Activated CD4-positive, alpha-beta T cell treated with anti-CD3 and anti-CD28 coated beads, Interleukin-2, Interleukin-4, amounts not matched to agents 100 ng/mL and 50 ng/mL, durations not matched to agents 16 hours and 8 hours (primary cell): ENCODE measurements around the gene SPOPL.
"Not testable (repeated sequence)": the region's sequence is repeated elsewhere in the genome, so short reads cannot be mapped to it uniquely, and the experiment has no call there.

ENCODE experiments used
- DNase-seq: peaks from one replicate; pipeline ENCODE4 v3.0.0-alpha.2; 2020; ENCODE audit warnings: low spot score

Gene SPOPL

DNA sequence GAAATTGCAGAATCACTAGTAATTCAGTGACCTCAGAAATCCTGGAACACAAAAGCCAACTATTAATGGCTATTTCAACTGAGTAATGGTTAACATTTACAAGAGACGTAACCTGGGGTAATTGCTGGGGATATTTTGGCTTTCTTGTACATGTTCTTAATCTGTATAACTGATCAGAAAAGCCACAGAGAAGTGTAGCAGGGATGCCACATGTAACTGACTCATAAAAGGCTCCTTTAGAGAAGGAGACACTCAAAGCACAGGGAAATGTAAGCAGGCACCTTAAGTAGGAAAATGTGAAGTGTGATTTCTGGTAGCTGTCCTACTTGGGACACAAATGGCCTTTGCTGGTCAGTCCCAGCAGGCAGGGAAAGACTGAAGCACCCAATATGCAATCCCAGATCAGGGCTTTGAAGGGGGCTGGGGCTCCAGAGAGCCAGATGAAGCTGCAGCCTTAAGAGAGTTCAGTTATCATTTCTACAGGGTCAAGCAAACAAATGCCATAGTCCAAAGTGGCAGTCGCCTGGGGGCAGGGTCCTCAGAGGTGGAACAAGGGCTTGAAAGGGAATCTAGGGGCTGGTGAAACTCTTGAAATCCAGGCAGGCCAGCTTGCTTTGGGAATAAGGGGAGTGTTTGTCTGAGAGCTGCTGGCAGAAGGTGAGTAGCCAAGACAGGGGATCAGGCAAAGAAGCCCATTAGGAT lies 7.2 kb upstream of the SPOPL start:
- DNase-seq, result no peak

DNA sequence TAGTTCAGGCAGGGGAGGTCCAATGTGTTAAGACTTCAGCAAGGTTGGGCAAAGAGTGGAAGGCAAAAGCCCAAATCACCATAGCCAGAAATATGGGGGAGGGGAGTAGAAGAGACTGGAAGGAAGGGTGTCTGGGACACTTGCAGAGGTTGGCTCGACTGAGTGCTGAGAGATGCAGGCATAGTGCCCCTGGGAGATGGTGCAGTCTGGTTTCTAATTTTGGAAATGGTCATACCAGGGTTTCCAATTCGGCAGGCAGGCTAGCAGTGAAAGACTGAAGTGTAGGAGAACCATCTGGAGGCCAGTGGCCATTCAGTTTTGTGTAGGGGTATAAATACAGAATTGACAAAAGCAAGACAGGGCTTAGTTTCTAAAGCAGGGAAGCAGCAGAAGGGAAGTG lies 6.2 kb upstream of the SPOPL start:
- no peak for DNase-seq

DNA sequence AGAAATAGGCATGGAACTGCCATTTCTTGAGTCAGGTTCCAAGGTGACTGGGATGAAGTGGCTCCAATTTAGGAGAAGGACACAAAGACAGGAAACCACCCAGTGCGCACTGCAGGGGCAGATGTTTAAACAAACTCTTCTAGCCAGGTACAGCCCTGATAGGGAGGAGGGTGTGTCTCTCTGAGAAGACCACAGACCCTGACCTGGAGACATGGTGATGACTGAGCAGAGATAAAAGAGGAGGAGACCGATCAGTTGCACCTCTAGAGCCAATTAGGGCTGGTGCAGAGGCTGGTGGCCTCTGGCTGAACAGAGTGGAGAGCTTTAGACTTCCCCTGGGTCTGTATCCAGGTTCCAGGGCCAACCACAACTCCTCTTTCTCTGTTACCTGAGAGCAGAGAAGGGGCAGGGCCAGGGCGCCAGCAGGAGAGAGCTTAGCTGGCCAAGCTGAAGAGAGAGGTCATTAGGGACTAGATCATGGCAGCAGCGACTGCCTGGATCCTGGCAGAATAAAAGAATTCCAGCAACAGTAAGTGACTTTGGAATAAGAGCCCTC lies 5.4 kb upstream of the SPOPL start:
- no peak for DNase-seq

DNA sequence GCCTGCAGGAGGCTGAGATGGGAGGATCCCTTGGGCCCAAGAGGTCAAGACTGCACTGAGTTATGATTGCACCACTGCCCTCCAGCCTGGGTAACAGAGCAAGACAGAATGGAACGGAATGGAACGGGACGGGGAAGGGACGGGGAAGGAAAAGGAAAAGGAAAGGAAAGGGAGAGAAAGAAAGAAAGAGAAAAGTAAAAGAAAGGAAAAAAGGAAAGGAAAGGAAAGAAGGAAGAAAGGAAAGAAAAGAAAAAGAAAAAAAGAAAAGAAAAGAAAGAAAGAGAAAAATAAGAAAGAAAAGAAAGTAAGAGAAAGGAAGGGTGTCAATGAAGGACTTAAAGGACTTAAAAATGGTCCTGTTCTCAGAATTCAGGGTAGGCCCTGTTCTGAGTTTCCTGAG lies 4.3 kb upstream of the SPOPL start:
- DNase-seq, result no peak

DNA sequence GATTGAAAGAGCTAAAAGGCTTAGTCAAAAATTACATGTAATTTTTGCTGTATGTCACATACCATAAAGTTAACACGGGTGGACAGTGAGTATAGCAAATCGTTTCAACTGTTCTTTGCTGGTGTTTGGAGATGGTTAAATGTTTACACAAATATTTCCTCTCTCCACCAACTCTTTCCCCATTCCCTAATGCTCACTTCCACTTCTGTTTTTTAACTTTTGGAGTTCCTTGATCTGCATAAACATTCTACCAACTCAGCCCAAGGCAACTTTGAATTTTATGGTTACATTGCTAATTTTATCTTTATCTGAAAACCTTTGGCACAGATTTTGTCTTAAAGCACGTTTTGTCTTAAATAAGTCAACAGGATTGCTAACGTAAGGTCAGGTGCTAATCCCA lies 1.9 kb upstream of the SPOPL start:
- no peak for DNase-seq

DNA sequence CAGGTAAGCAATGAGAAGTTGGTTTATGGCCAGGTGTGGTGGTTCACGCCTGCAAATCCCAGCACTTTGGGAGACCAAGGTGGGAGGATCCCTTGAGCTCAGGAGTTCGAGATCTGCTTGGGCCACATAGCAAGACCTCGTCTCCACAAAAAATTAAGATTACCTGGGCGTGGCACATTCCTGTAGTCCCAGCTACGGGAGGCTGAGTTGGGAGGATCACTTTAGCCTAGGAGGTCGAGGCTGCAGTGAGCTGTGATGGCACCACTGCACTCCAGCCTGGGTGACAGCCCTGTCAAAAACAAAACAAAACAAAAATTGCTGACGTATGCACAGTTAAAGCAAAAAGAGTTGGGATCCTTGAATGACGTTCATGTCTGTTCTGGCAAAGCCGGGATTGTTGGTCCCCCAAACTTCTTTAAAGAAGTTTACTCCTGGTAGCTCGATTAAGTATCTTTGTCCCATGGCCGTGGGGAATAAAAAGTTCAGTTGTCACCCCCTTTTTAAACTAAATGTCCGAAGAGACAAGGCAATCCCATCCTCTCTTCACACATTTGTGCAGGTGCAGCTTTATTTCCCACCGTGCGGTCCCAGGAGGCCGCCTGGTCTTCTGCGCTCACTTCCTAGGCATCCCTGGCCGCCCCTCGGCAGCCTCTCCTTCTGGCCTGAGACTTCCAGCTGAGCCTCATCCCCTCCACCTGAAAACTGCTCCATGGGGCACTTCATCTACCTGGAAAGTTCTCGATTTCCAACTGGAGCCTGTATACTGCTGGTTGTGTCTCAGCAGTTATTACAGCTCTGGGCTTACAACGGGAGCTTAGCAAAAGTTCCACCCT lies 762 bp upstream of the SPOPL start:
- DNase-seq, result no peak

DNA sequence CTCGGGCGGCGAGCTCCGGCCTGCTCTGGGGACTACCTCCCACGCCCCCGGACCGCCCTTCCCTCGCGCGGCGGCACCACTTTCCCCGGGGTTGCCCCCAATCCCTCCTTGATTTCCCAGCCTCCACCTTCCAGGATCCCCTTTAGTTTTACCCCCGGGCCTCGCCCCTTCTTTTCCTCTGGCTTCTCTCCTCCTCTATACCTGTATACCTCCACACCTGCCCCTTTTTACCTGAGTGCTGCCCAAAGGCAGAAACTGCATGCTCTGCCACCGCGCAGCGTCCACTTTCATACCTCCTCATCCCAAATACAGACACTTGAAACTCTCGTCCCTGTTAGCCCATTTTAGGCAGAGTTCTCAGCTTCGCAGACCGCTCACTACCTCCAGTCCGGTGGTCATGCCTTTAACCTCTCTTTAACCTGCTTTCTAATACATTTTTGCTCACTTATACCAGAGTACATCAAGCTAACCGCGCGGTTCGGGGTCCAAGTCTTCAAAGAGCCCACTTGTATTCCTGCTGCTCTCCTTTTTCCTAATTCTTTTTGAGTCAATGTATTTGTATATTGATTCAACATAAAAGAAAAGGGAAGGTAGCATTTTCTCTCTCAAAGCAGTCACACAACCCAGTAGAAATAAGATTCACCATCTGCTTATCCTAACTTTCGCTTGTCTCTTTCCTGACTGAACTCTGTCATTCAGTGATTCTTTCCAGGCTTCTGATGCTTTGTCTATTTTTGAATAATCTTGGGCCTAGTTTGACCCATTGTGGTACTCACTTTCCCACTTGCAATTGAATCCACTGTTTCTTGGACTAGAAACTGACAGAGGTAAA lies 901 bp downstream of the SPOPL start:
- DNase-seq, result no peak

DNA sequence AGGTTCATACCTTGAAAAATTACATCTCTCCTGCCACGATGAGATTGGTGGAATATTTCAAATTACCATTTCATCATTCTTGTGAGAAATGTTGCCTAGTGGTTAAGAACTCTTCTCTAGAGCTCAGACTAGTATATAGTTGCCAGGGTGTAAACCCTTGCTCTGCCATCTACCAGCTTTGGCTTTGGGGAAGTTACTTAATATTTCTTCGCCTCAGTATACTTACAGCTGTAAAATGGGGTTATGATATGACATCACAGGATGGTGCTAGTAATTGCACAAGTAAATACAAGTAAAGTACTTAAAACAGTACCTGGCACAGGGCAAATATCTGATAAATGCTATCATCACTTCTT lies 1.5 kb downstream of the SPOPL start:
- DNase-seq, result peak; percentile 75

DNA sequence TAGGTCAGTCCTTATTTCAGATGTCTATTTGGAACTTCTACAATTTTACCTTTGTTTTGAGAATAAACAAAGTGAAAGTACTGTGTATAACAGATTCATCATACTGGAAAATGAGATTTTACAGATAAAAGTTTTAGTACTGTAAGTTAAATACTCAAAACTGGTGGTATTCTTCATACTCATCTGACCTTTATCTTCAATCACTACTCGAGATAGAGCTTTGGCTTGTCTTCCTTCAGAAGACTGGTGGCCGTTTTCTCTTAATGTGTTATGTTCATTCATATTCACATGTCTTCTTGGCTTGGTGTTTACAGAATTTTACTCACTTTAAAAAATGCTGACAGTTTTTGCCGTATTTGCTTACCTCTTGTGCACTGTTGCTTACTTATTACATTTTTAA lies 2.1 kb downstream of the SPOPL start:
- peak; percentile 25 for DNase-seq

DNA sequence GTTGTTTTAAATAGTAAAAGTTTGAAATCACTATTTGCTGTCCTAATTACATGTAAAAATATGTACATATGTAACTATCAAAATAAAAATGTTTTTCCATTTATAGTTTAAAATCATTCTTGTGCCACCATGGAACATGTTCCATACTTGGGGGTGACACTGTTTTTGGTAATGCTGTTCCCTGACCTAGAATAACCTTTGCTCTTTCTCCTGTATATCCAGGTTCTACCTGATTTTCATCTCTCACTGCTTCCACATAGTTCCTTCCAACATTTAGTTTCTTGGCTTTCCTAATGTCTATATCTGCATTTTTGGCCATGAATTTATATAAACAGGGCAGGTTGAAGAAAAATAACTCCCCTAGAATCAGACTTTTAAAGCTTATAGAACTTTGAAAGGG lies 2.5 kb downstream of the SPOPL start:
- no peak for DNase-seq

DNA sequence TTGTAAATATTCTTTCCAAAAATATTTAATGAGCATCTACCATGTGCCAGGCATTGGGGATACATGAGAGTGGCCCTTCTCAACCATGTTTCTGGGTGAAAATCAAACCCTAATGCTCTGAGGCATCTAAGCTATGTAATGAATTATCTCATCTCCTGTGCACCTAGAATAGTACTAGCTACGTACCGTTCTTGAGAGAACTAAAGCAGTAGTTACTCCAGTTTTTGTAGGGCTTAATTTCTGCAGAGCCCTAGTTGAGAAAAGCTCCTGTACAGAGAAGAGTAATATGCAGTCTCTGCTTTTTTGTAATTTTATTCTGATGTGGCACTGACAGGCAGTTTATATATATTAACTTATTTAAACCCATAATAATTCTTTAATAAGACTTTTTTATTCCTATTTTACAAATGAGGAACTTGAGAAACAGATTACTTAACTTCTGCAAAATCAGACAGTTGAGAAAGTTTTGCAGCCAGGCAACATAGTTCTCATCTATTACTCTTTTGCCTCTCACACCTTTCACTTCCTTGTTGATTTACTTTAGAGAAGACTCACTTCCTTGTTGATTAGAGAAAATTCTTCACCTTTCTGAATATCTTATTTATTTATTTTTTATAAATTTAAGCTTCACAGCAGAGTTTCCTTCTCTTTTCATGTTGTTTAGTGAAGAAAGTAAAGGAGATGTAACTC lies 3.1 kb downstream of the SPOPL start:
- DNase-seq, result no peak

DNA sequence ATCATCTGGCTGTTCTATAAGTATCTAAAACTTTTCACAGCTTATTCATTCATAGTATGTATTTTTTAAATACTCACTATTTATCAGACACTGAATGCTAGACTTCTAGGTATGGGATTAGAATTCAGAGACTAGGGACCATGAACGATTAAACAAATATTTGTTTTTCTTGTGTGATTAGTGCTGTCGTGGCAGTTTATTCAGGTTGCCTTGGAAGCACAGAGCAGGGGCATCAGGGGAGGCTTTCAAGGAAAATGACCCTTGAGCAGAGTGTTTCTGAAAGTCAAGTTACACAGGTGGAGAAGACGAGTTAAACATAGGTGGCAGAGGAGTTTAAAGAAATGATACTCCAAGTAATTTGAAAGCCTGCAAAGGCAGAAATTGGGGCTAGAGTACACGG lies 5.7 kb downstream of the SPOPL start:
- DNase-seq, result no peak

DNA sequence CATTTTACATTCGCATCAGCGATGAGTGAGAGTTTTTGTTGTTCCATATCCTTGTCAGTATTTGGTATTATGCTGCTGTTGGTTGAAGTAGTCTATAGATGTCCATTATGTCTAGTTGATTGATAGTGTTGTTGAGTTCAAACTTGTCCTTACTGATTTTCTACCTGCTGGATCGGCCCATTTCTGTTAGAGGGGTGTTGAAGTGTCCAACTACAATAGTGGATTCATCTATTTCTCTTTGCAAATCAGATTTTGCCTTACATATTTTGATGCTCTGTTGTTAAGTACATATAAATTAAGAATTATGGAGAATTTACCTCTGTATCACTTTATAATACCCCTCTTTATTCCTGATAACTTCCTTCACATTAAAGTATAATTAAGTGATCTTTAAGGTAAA lies 8.7 kb downstream of the SPOPL start:
- DNase-seq, result no peak

DNA sequence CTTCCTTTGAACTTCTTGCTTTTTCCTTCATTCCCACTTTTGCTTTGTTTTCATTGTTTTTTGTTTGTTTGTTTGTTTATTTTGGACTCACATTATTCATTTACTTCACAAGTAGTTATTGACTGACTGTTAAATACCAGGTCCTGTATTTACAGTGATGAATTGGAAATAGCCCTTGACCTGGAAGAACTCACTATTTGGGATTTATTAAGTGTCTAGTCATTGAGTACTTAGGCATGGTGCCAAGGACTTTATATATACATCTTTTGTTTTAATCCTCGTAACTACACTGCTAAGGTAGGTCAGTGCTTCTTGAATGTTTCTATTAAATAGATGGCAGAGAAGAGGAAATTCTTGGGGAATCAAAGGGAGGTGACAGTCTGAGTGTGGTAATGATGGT lies 11.1 kb downstream of the SPOPL start:
- no peak for DNase-seq

DNA sequence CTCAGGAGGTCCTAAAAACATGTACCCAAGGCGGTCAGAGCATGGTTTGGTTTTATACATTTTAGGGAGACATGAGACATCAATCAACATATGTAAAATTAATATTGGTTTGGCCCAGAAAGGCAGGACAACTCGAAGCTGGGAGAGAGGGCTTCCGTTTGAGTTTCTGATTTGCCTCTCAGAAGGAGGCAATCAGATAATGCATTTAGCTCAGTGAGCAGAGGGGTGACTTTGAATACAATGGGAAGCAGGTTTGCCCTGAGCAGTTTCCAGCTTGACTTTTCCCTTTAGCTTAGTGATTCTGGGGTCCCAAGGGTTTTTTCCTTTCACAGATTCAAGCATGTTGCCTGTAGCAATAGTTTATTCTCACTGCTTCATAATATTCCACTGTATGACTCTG lies 12.6 kb downstream of the SPOPL start:
- DNase-seq, result no peak

DNA sequence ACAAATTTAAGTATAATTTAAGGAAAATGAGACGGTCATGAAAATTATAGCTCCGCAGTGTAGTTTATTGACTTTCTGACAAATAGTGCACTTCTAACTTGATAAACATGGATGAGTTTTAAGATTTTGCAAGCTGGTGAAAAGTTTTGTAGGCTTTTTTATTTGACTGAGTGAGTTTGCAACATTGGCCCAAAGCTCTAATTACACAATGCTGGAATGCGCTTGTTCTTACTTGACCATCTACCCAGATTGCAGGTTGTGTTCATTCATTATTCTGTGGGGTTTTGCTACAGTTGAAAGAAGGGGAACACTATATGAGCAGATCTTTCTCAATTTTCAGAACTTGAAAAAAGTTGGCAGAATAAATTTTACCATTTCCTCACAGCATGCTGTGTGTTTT lies 13.5 kb downstream of the SPOPL start:
- no peak for DNase-seq

DNA sequence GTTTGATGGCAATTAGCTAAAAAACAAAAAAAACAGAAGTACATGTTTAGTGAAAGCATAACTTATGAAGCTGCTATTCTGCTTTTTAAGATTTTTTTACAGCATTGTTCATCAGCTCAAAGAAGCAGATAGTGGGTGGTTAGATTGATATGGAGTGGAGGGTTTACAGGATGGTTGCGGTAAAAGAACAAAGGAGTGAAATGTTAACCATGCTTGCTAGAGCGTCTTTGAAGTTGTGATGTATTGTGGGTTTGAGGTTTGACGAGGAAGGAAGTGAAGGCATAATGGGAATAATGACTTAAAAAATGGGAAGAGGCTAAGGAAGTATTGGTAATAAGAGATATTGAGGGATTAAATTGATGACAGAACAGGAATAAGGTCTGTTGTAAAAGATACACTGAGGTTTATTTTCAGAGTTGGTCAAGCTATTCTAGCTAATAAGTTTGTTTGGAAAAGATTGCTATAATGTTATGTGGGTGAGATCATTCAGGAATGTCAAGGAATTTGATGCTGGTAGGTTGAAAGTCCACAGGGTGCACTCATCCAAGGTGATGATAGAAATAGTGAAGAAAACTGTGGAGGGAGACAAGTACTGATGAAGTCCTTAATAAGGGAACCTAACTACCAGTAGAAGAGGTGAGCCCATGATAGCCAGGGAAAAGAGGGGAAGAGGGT lies 14.6 kb downstream of the SPOPL start:
- no peak for DNase-seq

DNA sequence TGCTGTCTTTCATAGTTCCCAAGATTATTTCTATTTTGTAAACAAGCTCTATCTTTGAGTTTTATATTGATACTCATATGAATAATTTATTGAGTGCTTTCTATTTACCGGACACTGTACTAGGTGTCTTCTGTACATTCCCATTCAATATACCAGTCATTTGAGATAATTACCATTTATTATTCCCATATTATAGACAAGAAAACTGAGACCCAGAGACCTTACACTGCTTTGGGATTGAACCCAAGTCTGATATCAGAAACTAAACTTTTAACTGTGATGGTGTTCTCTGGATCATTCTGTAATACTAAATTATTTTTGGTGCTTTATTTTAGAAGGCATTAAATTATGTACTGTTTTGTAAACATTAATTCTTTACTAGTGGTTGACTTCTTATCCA lies 17.3 kb downstream of the SPOPL start:
- DNase-seq, result no peak

DNA sequence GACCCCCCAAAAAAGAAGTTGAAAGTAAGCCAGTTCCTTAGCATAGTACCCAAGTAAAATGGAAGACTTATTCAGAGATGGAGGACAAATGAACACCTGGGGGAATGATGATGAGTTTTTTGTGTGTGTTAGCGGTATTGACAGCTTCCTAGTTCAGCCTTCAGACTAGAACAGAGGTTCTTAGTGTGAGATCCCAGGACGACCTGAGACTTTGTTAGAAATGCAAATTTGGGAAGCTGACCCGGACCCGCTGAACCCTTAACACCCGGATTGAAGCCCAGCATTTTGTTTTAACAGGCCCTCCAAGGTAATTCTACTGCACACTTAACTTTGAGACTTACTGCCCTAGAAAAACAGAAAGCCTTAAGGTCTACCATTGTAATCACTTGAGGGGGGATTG lies 20.3 kb downstream of the SPOPL start:
- no peak for DNase-seq

DNA sequence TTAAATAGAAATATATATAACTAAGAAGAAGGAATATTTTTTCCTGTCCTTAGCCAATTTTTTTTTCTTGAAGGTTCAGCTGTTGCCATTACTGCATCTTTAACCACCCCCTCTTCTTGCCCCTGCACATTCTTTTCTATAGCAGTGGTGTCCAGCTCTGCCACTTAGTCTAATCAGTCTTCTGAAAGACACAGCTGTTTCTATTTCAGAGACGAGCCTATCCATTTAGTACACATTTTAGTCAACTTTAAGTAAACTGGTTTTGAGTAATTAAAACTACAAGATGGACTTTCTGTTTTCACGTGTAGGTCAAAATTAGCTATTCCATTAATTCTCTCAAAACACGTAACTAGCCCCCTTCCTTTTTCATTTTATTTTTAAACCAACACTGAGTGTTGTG lies 21.0 kb downstream of the SPOPL start:
- DNase-seq, result no peak

DNA sequence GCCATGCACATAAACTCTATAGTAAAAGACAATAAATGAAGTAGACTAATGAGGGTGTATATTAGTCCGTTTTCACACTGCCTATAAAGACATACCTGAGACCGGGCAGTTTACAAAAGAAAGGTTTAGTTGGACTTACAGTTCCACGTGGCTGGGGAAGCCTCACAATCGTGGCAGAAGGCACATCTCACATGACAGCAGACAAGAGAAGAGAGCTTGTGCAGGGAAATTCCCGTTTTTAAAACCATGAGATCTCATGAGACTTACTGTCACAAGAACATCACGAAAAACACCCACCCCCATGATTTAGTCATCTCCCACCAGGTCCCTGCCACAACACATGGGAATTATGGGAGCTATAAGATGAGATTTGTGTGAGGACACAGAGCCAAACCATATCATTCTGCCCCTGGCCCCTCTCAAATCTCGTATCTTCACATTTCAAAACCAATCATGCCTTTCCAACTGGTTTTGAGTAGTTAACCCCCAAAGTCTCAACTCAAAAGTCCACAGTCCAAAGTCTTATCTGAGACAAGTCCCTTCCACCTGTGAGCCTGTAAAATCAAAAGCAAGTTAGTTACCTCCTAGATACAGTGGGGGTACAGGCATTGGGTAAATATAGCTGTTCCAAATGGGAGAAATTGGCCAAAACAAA lies 21.6 kb downstream of the SPOPL start:
- DNase-seq, result not testable (repeated sequence)
